Measurements from ENCODE around the gene RASAL2. TPM values are rescaled to one million over a fixed set of nuclear protein-coding genes. Genes with fewer than 3 reads are reported as not detected.

RASAL2 gene
- polyA plus RNA-seq, 2 of the 4 experiments (the other 2 are of a cell fraction) = 7.1 to 17.6 TPM

DNA sequence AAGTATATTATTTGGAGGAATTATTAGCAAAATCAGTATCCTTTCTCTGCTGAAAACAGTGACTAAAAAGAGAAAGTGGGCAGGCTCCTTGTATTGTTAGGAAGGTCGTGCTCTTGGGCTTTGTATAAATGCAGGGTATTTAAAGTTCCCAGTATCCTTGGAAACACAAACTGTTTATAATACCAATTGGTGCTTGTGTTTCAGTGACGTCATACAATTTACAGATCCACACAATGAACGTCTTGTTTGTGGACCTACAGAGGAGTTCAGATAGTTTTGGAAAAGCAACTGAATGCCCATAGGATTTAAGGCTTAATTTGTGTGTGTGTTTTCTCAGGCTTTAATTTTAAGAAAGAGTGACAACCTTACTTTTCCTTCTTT is 168.2 kb downstream of the RASAL2 start:
- H3K27ac ChIP-seq = 0 out of 6 replicates have a peak overlapping the region, but pooled peaks of 1 of the 2 experiments have one; percentile 35
- ATAC-seq (peak; percentile 66 to 86), DNase-seq (ENCODE audit: low read depth in 1 of 2, low spot score in 1 of 2) (peak; percentile 46 to 76), FAIRE-seq (no peak)
- no peak overlapping the region for H3K4me3 ChIP-seq
- peaks cover 28% of the 10 kb centered on the region for H3K4me1 ChIP-seq
- ChIA-PET POLR2A (no interaction called here), CTCF (interaction anchor here (0.8 kb wide), 1 partner anchor 234 kb away, joined by 3 read pairs; no protein-coding TSS in a partner anchor)
- no peaks in the 10 kb centered on the region for H3K9me3 ChIP-seq
- H3K4me2 ChIP-seq = peak overlapping the region; percentile 56
- 17% methylated on average over 3 of the region's 3 CpGs for WGBS (ENCODE audit: missing lambda C conversion rate)
- no peak for TF ChIP-seq ATOH8 (CRISPR knock-in tag; IDR thresholded peaks at IDR 0.05; ENCODE audit: low read depth)
- no peak for TF ChIP-seq FOSL2 (IDR thresholded peaks at IDR 0.05)
- TF ChIP-seq FOSL2 (CRISPR knock-in tag; IDR thresholded peaks at IDR 0.05) = peak; percentile 51

- TF ChIP-seq EHMT2 (IDR thresholded peaks at IDR 0.05; ENCODE audit: low read depth) (no peak), CHD2 (IDR thresholded peaks at IDR 0.05; ENCODE audit: low read length, partially characterized antibody) (no peak), HEYL (CRISPR knock-in tag; IDR thresholded peaks at IDR 0.05) (no peak), HOXB13 (CRISPR knock-in tag; IDR thresholded peaks at IDR 0.05; ENCODE audit: low read depth) (no peak), GATA3 (IDR thresholded peaks at IDR 0.05; ENCODE audit: borderline replicate concordance) (no peak), MYC (IDR thresholded peaks at IDR 0.05; ENCODE audit: borderline replicate concordance, low read length) (no peak), ZC3H11A (IDR thresholded peaks at IDR 0.05) (no peak), KDM1A (IDR thresholded peaks at IDR 0.05; ENCODE audit: low read depth) (no peak), NFE2L2 (conservative IDR thresholded peaks at IDR 0.05; ENCODE audit: low read length) (no peak), ZFP36 (IDR thresholded peaks at IDR 0.05; ENCODE audit: borderline replicate concordance, partially characterized antibody) (no peak)
- TF ChIP-seq, protein P1, sequence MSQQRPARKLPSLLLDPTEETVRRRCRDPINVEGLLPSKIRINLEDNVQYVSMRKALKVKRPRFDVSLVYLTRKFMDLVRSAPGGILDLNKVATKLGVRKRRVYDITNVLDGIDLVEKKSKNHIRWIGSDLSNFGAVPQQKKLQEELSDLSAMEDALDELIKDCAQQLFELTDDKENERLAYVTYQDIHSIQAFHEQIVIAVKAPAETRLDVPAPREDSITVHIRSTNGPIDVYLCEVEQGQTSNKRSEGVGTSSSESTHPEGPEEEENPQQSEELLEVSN (IDR thresholded peaks at IDR 0.05; ENCODE audit: borderline replicate concordance, low read depth) = no peak
- TF ChIP-seq, protein P2, sequence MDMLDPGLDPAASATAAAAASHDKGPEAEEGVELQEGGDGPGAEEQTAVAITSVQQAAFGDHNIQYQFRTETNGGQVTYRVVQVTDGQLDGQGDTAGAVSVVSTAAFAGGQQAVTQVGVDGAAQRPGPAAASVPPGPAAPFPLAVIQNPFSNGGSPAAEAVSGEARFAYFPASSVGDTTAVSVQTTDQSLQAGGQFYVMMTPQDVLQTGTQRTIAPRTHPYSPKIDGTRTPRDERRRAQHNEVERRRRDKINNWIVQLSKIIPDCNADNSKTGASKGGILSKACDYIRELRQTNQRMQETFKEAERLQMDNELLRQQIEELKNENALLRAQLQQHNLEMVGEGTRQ (IDR thresholded peaks at IDR 0.05) = no peak
- ATAC-seq (no peak), FAIRE-seq (peak; percentile 46), DNase-seq (ENCODE audit: low read depth in 1 of 2, low spot score in 1 of 2) (no peak)
- POLR2A ChIA-PET = no interaction called here
- CTCF ChIA-PET = no interaction called here
- H3K9me3 ChIP-seq = no peaks in the 10 kb centered on the region
- H3K4me3 ChIP-seq = no peak overlapping the region
- H3K4me1 ChIP-seq = peaks cover 40% of the 10 kb centered on the region
- peak overlapping the region in 1 of 2 experiments; percentile 9; a peak in 1 of 6 replicates for H3K27ac ChIP-seq
- peak overlapping the region; percentile 56; the same call in 1 of the 3 replicates for H3K4me2 ChIP-seq
- WGBS (ENCODE audit: missing lambda C conversion rate) = 46% methylated on average over 2 of the region's 2 CpGs
Measured at GRCh38 chr1:178263341-178263740, 169.4 kb downstream of the RASAL2 start.

DNA sequence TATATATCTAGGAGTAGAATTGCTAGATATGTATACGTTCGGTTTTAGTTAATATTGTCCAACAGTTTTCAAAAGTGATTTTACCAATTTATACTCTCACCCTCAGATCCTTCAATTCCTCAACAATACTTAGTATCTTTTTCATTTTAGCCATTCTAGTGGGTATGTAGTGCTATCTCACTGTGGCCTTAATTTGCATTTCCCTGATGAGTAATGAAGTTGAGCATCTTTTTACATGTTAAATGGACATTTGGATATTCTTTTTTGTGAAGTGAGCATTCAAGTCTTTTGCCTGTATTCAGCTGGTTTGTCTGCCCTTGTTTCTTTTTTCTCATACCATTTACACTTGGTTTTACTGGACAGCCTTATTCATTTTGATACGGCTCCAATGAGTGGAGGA is 172.2 kb downstream of the RASAL2 start:
- H3K4me1 ChIP-seq = peaks cover 43% of the 10 kb centered on the region
- no peak overlapping the region for H3K4me3 ChIP-seq
- ChIA-PET CTCF (interaction anchor here (1.2 to 1.5 kb wide), 2 partner anchors 24 to 27 kb away, joined by 3 read pairs; no protein-coding TSS in a partner anchor), POLR2A (no interaction called here)
- DNase-seq (ENCODE audit: low read depth in 1 of 2, low spot score in 1 of 2) = no peak
- no peak for ATAC-seq
- H3K27ac ChIP-seq = peak overlapping the region in 1 of 2 experiments; percentile 50; a peak in 3 of 6 replicates
- no peak overlapping the region for H3K4me2 ChIP-seq
- 98% methylated on average over 3 of the region's 3 CpGs for WGBS (ENCODE audit: missing lambda C conversion rate)
- no peaks in the 10 kb centered on the region for H3K9me3 ChIP-seq
- FAIRE-seq = peak; percentile 46
- TF ChIP-seq HEYL (CRISPR knock-in tag; IDR thresholded peaks at IDR 0.05) (no peak), NFE2L2 (conservative IDR thresholded peaks at IDR 0.05; ENCODE audit: low read length) (no peak), BHLHE40 (IDR thresholded peaks at IDR 0.05; ENCODE audit: low read depth, low read length) (no peak), PBX3 (IDR thresholded peaks at IDR 0.05) (no peak), MAZ (IDR thresholded peaks at IDR 0.05; ENCODE audit: borderline replicate concordance, low read depth, low read length) (no peak), JUNB (IDR thresholded peaks at IDR 0.05) (no peak), EHF (CRISPR knock-in tag; IDR thresholded peaks at IDR 0.05) (no peak), ZC3H11A (IDR thresholded peaks at IDR 0.05) (no peak), EP300 (IDR thresholded peaks at IDR 0.05) (no peak), CBX2 (IDR thresholded peaks at IDR 0.05; ENCODE audit: borderline replicate concordance, low read depth) (no peak), JUN (IDR thresholded peaks at IDR 0.05) (no peak), MAFK (IDR thresholded peaks at IDR 0.05; ENCODE audit: partially characterized antibody) (no peak), CEBPB (IDR thresholded peaks at IDR 0.05) (no peak), RAD21 (conservative IDR thresholded peaks at IDR 0.05 in 1 of 2, IDR thresholded peaks at IDR 0.05 in 1 of 2) (no peak)
- TF ChIP-seq, protein P3, sequence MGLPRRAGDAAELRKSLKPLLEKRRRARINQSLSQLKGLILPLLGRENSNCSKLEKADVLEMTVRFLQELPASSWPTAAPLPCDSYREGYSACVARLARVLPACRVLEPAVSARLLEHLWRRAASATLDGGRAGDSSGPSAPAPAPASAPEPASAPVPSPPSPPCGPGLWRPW (IDR thresholded peaks at IDR 0.05) = no peak

All from A549 (cell line).